Colonic mucosa (tissue), 4 donors: ENCODE data around the gene CERT1. TPM values are rescaled to one million over a fixed set of nuclear protein-coding genes. Genes with fewer than 3 reads are reported as not detected.

ENCODE experiments used
- DNase-seq: peaks from one replicate; pipeline ENCODE4 v3.0.0-alpha.2; 2020
- H3K27ac ChIP-seq: fragments of 200-600 bp; one replicate; pipeline ENCODE4 v1.8.0; 2021
- H3K27me3 ChIP-seq: fragments of 200-600 bp; one replicate; pipeline ENCODE4 v1.8.0; 2021
- H3K36me3 ChIP-seq: fragments of 200-600 bp; one replicate; pipeline ENCODE4 v1.8.0; 2021
- H3K4me1 ChIP-seq: fragments of 200-600 bp; one replicate; pipeline ENCODE4 v1.8.0; 2021; ENCODE audit warnings: mild to moderate bottlenecking
- H3K4me3 ChIP-seq: fragments of 200-600 bp; one replicate; pipeline ENCODE4 v1.8.0; 2021
- H3K9ac ChIP-seq, 2 donors: one replicate each; pipeline ENCODE4 v1.7.0; 2013; ENCODE audit warnings: control low read depth in 2 of 2, low read depth in 2 of 2, low read length in 2 of 2
- H3K9me3 ChIP-seq: fragments of 200-600 bp; one replicate; pipeline ENCODE4 v1.8.0; 2021
- CTCF ChIP-seq: fragments of 200-600 bp; IDR thresholded peaks from one replicate; pipeline ENCODE4 v1.8.0; 2022; ENCODE audit warnings: antibody characterized with exemption, mild to moderate bottlenecking
- intact Hi-C: fragments of 100-400 bp; cut with DNase I; formaldehyde crosslinking; loops from one replicate; pipeline ENCODE4 v1.14.1; 2022
- total RNA-seq, 2 donors: library from RNA; stranded (reverse); fragmentation: NEBNext Ultra II Directional in 1 of 2; extraction: Animal tissue kit (Norgen Biotek cat#: 25700) in 1 of 2; gene quantifications; one replicate each; pipeline ENCODE4 v1.2.1, GENCODE V29; 2021
- donor health status: healthy.
- donor health status: DM: no; HTN: no; CAD: no.
- donor health status: DM: no; HTN: no; CAD: no.

Gene CERT1
- total RNA-seq, 2 donors from 2014 or later, result 34.0 to 44.5 TPM

GRCh38 chr5:75529185-75529584, 17.8 kb upstream of the CERT1 start:
- no peak for TF ChIP-seq CTCF
- H3K4me3 ChIP-seq, result no peak overlapping the region
- no peaks in the 10 kb centered on the region for H3K36me3 ChIP-seq
- no peak for DNase-seq
- intact Hi-C loops, result no loop called here
- H3K4me1 ChIP-seq, result no peaks in the 10 kb centered on the region
- H3K9ac ChIP-seq, result no peak overlapping the region
- H3K27me3 ChIP-seq, result no peaks in the 10 kb centered on the region
- no peaks in the 10 kb centered on the region for H3K9me3 ChIP-seq
- H3K27ac ChIP-seq, result no peak overlapping the region

- no peak overlapping the region for H3K4me3 ChIP-seq
- no peak for TF ChIP-seq CTCF
- no peak for DNase-seq
- H3K9me3 ChIP-seq, result no peaks in the 10 kb centered on the region
- no peaks in the 10 kb centered on the region for H3K4me1 ChIP-seq
- H3K36me3 ChIP-seq, result no peaks in the 10 kb centered on the region
- intact Hi-C loops, result no loop called here
- no peaks in the 10 kb centered on the region for H3K27me3 ChIP-seq
- no peak overlapping the region for H3K9ac ChIP-seq
- no peak overlapping the region for H3K27ac ChIP-seq
Measured at GRCh38 chr5:75526070-75526469, 14.6 kb upstream of the CERT1 start.

GRCh38 chr5:75525344-75525743, 13.9 kb upstream of the CERT1 start:
- no peaks in the 10 kb centered on the region for H3K4me1 ChIP-seq
- H3K9me3 ChIP-seq, result no peaks in the 10 kb centered on the region
- H3K27ac ChIP-seq, result no peak overlapping the region
- no peaks in the 10 kb centered on the region for H3K27me3 ChIP-seq
- H3K9ac ChIP-seq, result no peak overlapping the region
- TF ChIP-seq CTCF, result no peak
- no peaks in the 10 kb centered on the region for H3K36me3 ChIP-seq
- DNase-seq, result no peak
- H3K4me3 ChIP-seq, result no peak overlapping the region
- intact Hi-C loops, result no loop called here

DNA sequence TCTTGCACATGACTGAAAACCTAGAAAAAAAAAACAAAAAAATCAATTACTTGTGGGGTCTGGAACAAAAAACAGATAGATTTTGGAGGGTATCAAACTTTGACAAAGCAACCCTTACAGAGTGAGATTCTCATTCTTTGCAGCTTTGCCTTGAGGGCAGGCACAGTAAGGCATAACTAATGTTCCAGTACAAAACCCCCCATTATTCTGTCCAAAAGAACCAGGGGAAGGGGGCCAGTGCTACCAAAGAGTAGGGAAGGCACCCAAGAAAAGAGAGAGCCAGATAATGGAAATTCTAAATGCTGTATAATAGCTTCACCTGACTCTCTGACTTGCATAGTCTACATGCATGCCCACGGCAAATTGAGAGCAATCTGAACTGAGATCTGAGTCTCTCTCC, 13.2 kb upstream of the CERT1 start:
- Histone ChIP-seq H3K9ac (no peak overlapping the region), H3K27me3 (no peaks in the 10 kb centered on the region), H3K4me1 (no peaks in the 10 kb centered on the region), H3K9me3 (no peaks in the 10 kb centered on the region), H3K27ac (no peak overlapping the region), H3K36me3 (no peaks in the 10 kb centered on the region), H3K4me3 (no peak overlapping the region)
- TF ChIP-seq CTCF, result no peak
- DNase-seq, result no peak
- intact Hi-C loops, result no loop called here

GRCh38 chr5:75524071-75524470, 12.6 kb upstream of the CERT1 start:
- DNase-seq, result no peak
- no peaks in the 10 kb centered on the region for H3K9me3 ChIP-seq
- no peaks in the 10 kb centered on the region for H3K4me1 ChIP-seq
- no peak for TF ChIP-seq CTCF
- no peaks in the 10 kb centered on the region for H3K36me3 ChIP-seq
- H3K9ac ChIP-seq, result no peak overlapping the region
- H3K4me3 ChIP-seq, result no peak overlapping the region
- intact Hi-C loops, result no loop called here
- H3K27me3 ChIP-seq, result no peaks in the 10 kb centered on the region
- no peak overlapping the region for H3K27ac ChIP-seq

DNA sequence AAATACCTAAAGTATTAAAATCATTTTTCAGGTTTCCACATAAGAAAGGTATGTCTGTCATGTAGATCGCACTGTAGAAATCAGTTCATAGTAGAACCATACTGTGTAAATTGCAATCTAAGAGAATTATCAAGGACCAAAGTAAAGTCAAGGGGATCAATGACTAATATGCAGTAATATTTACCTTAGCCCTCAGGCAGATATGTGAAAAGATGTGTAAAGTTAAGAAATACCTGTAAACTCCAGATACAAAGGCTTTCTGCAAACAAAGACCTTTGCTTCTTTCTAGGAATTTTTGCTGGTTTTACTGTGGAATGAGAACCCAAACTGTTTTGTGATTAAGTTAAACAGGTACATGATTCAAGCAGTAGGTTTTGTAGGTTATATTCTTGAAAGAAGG, 11.8 kb upstream of the CERT1 start:
- Histone ChIP-seq H3K4me3 (no peak overlapping the region), H3K4me1 (no peaks in the 10 kb centered on the region), H3K9ac (no peak overlapping the region), H3K27ac (no peak overlapping the region), H3K36me3 (no peaks in the 10 kb centered on the region), H3K27me3 (no peaks in the 10 kb centered on the region), H3K9me3 (no peaks in the 10 kb centered on the region)
- intact Hi-C loops, result no loop called here
- DNase-seq, result no peak
- TF ChIP-seq CTCF, result no peak
